HG02981 (cell line): ENCODE measurements around the gene ZCCHC3.
"Not testable (repeated sequence)": the region's sequence is repeated elsewhere in the genome, so short reads cannot be mapped to it uniquely, and the experiment has no call there.

ENCODE experiments used
- ATAC-seq: cut with Tn5 transposase; IDR thresholded peaks from one replicate; pipeline ENCODE4 v1.9.1; 2021; ENCODE audit warnings: mild to moderate bottlenecking, moderate library complexity; ENCODE audit not compliant: unreplicated experiment

Gene ZCCHC3

GRCh38 chr20:336040-336439 lies 38.7 kb downstream of the ZCCHC3 start:
- not testable (repeated sequence) for ATAC-seq

GRCh38 chr20:341682-342081 lies 44.3 kb downstream of the ZCCHC3 start:
- ATAC-seq = no peak

- no peak for ATAC-seq
Observed at GRCh38 chr20:343107-343506, 45.7 kb downstream of the ZCCHC3 start.

GRCh38 chr20:346033-346639 lies 48.8 kb downstream of the ZCCHC3 start:
- no peak for ATAC-seq

- ATAC-seq = no peak
Observed at GRCh38 chr20:346640-347316, 49.4 kb downstream of the ZCCHC3 start, which contains the start of gene NRSN2. Gene NRSN2, plus strand, starts transcription at chr20:347111. Its CDS starts 2,533 bp downstream, at chr20:349644.

- no peak for ATAC-seq
Observed at GRCh38 chr20:347317-347639, 49.9 kb downstream of the ZCCHC3 start.

- ATAC-seq = peak; percentile 63
Observed at GRCh38 chr20:347640-348484, 50.5 kb downstream of the ZCCHC3 start.

GRCh38 chr20:348972-349841 lies 51.8 kb downstream of the ZCCHC3 start:
- no peak for ATAC-seq
